Astrocyte (in vitro differentiated cells and primary cell): ENCODE measurements around the gene NRTN. TPM values are rescaled to one million over a fixed set of nuclear protein-coding genes. Genes with fewer than 3 reads are reported as not detected.

Experiments used
- DNase-seq: peaks from one replicate; pipeline ENCODE4 v3.0.0-alpha.2; 2010; ENCODE audit warnings: low read depth
- FAIRE-seq: peaks from 2 replicates; lab custom pipeline; 2011; peaks lifted over from hg19 to GRCh38; lab: Jason Lieb, UNC
- H2AFZ ChIP-seq: 2 replicates; pipeline ENCODE4 v1.6.0; 2012; ENCODE audit warnings: low read depth, low read length, inconsistent platforms
- H3K27ac ChIP-seq: 2 replicates; pipeline ENCODE4 v1.5.1; 2011; ENCODE audit warnings: low read depth, low read length, inconsistent platforms
- H3K27me3 ChIP-seq: 2 replicates; pipeline ENCODE4 v1.6.0; 2011; ENCODE audit warnings: low read length, inconsistent platforms; ENCODE audit not compliant: insufficient read depth
- H3K36me3 ChIP-seq: 2 replicates; pipeline ENCODE4 v1.5.1; 2011; ENCODE audit warnings: low read length, inconsistent platforms; ENCODE audit not compliant: insufficient read depth
- H3K4me1 ChIP-seq: 2 replicates; pipeline ENCODE4 v1.5.1; 2011; ENCODE audit warnings: low read length, inconsistent platforms; ENCODE audit not compliant: insufficient read depth
- H3K4me2 ChIP-seq: 2 replicates; pipeline ENCODE4 v1.6.0; 2012; ENCODE audit warnings: low read length, inconsistent platforms
- H3K4me3 ChIP-seq: 2 replicates; pipeline ENCODE4 v1.5.1; 2011; ENCODE audit warnings: low read depth, mild to moderate bottlenecking, low read length, inconsistent platforms; ENCODE audit not compliant: insufficient read depth
- H3K79me2 ChIP-seq: 2 replicates; pipeline ENCODE4 v1.6.0; 2012; ENCODE audit warnings: mild to moderate bottlenecking, low read length, inconsistent platforms; ENCODE audit not compliant: insufficient read depth
- H3K9ac ChIP-seq: 2 replicates; pipeline ENCODE4 v1.6.0; 2012; ENCODE audit warnings: mild to moderate bottlenecking, low read length, inconsistent platforms
- H3K9me3 ChIP-seq: 2 replicates; pipeline ENCODE4 v1.5.1; 2012; ENCODE audit warnings: low read depth, mild to moderate bottlenecking, low read length, inconsistent platforms; ENCODE audit not compliant: insufficient read depth
- H4K20me1 ChIP-seq: 2 replicates; pipeline ENCODE4 v1.6.0; 2012; ENCODE audit warnings: low read length, inconsistent platforms; ENCODE audit not compliant: insufficient read depth
- H3K27ac Mint-ChIP-seq: one replicate; pipeline ENCODE4 v1.8.0; 2021; ENCODE audit warnings: mild to moderate bottlenecking, mixed read lengths; ENCODE audit not compliant: unreplicated experiment
- H3K27me3 Mint-ChIP-seq: one replicate; pipeline ENCODE4 v1.8.0; 2021; ENCODE audit warnings: low read depth, mixed read lengths; ENCODE audit not compliant: unreplicated experiment
- H3K36me3 Mint-ChIP-seq: one replicate; pipeline ENCODE4 v1.8.0; 2021; ENCODE audit warnings: low read depth, mixed read lengths; ENCODE audit not compliant: unreplicated experiment
- H3K4me1 Mint-ChIP-seq: one replicate; pipeline ENCODE4 v1.8.0; 2021; ENCODE audit warnings: low read depth, mixed read lengths; ENCODE audit not compliant: unreplicated experiment
- H3K4me3 Mint-ChIP-seq: one replicate; pipeline ENCODE4 v1.8.0; 2021; ENCODE audit warnings: mild to moderate bottlenecking, moderate library complexity, mixed read lengths; ENCODE audit not compliant: unreplicated experiment
- H3K9me3 Mint-ChIP-seq: one replicate; pipeline ENCODE4 v1.8.0; 2021; ENCODE audit warnings: mild to moderate bottlenecking, mixed read lengths; ENCODE audit not compliant: unreplicated experiment
- CTCF ChIP-seq: IDR thresholded peaks from 2 replicates; pipeline ENCODE4 v1.5.1; 2011; ENCODE audit warnings: low read depth, mild to moderate bottlenecking, inconsistent platforms, low read length, moderate library complexity; ENCODE audit not compliant: insufficient read depth
- EZH2 ChIP-seq: IDR thresholded peaks from 2 replicates; pipeline ENCODE4 v1.6.1; 2012; ENCODE audit warnings: mild to moderate bottlenecking, low read length, inconsistent platforms; ENCODE audit not compliant: insufficient read depth
- total RNA-seq: library from RNA; stranded (reverse); gene quantifications from 2 replicates; pipeline ENCODE4 v1.2.1, GENCODE V29; 2021

NRTN gene
- total RNA-seq, 1 donor from 2014 or later = 0.66 TPM

DNA sequence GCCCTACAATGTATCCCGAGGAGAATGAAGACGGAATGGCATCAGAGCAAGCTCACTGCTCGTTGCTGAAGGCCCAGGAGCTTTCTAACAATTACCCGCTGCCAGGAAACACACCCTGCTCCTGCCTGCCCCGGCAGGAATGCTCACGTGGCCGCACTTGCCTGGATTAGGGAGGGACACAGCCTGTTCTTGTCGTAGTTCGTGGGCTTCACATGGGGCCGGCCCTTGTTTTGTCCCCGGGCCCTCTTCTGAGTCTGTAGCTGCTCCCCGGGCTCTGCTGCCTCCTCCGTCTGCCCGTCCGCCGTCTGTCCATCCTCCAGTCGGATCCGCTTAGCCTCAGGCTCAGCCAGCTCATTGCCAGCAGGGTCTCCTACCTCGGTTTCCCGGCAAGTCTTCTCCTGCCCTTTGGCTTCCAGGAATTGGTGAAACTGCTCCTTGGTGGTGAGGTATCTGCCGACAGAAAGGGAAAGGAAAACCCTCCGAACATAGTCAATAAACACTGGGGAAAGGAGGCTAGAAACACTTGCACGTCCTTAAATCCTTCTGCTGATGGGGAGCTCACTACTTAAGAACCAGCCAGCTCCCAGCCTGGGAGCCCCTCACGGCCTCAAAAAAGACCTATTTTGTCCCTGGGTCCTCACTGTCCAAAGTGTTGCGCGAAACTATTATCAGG lies 14.8 kb upstream of the NRTN start:
- Histone ChIP-seq H3K79me2 (peaks cover 9% of the 10 kb centered on the region), H3K36me3 (peaks cover 5% of the 10 kb centered on the region), H3K9me3 (no peaks in the 10 kb centered on the region), H3K27me3 (no peaks in the 10 kb centered on the region), H3K4me2 (peak overlapping the region; percentile 86), H4K20me1 (peaks cover 7% of the 10 kb centered on the region), H3K4me1 (peaks cover 7% of the 10 kb centered on the region), H2AFZ (no peak overlapping the region), H3K4me3 (peak overlapping the region; percentile 76), H3K27ac (peak overlapping the region; percentile 91), H3K9ac (peak overlapping the region; percentile 93)
- H3K4me1 Mint-ChIP-seq = peaks cover 5% of the 10 kb centered on the region
- DNase-seq (no peak), FAIRE-seq (no peak)
- peak overlapping the region; percentile 98 for H3K4me3 Mint-ChIP-seq
- peaks cover 2% of the 10 kb centered on the region for H3K9me3 Mint-ChIP-seq
- TF ChIP-seq CTCF = no peak
- no peak for TF ChIP-seq EZH2
- H3K27ac Mint-ChIP-seq = peak overlapping the region; percentile 99
- H3K36me3 Mint-ChIP-seq = peaks cover 9% of the 10 kb centered on the region
- H3K27me3 Mint-ChIP-seq = no peaks in the 10 kb centered on the region

- FAIRE-seq (peak; percentile 55), DNase-seq (peak; percentile 96)
- Mint-ChIP-seq H3K9me3 (peaks cover 2% of the 10 kb centered on the region), H3K4me1 (peaks cover 5% of the 10 kb centered on the region), H3K27me3 (no peaks in the 10 kb centered on the region), H3K4me3 (peak within 1 kb of the TSS; percentile 98), H3K36me3 (peaks cover 9% of the 10 kb centered on the region), H3K27ac (peak within 1 kb of the TSS; percentile 99)
- peak within 1 kb of the TSS; percentile 76 for H3K4me3 ChIP-seq
- TF ChIP-seq EZH2 = no peak
- no peak for TF ChIP-seq CTCF
- H3K36me3 ChIP-seq = peaks cover 5% of the 10 kb centered on the region
- H3K9me3 ChIP-seq = no peaks in the 10 kb centered on the region
- H2AFZ ChIP-seq = peak within 1 kb of the TSS; percentile 89
- peak within 1 kb of the TSS; percentile 86 for H3K4me2 ChIP-seq
- H3K27ac ChIP-seq = peak within 1 kb of the TSS; percentile 91
- peaks cover 9% of the 10 kb centered on the region for H3K79me2 ChIP-seq
- peak within 1 kb of the TSS; percentile 93 for H3K9ac ChIP-seq
- H3K27me3 ChIP-seq = no peaks in the 10 kb centered on the region
- H4K20me1 ChIP-seq = peaks cover 7% of the 10 kb centered on the region
- peaks cover 7% of the 10 kb centered on the region for H3K4me1 ChIP-seq
Observed at GRCh38 chr19:5790559-5791520, 14.0 kb upstream of the NRTN start, which contains the start of gene DUS3L. DUS3L (minus strand) TSS chr19:5791163; CDS start chr19:5791141, 22 bp downstream.
